Activated effector memory CD4-positive, alpha-beta T cell treated with Interleukin-2 at 50 U/mL for 16 hours (primary cell): ENCODE measurements around the gene ANO10.

Experiments
- DNase-seq: peaks from one replicate; pipeline ENCODE4 v3.0.0-alpha.2; 2020

The ANO10 gene

GRCh38 chr3:43409506-43409905 lies 212.3 kb downstream of the ANO10 start:
- DNase-seq, result no peak

GRCh38 chr3:43406643-43407023 lies 215.2 kb downstream of the ANO10 start:
- no peak for DNase-seq

- no peak for DNase-seq
Observed at GRCh38 chr3:43405888-43406642, 215.7 kb downstream of the ANO10 start.

GRCh38 chr3:43400781-43401730 lies 220.8 kb downstream of the ANO10 start:
- DNase-seq, result no peak

GRCh38 chr3:43400167-43400566 lies 221.6 kb downstream of the ANO10 start:
- DNase-seq, result no peak

- no peak for DNase-seq
Observed at GRCh38 chr3:43399034-43399433, 222.8 kb downstream of the ANO10 start.

GRCh38 chr3:43394041-43394554 lies 227.7 kb downstream of the ANO10 start:
- DNase-seq, result no peak

- DNase-seq, result no peak
Observed at GRCh38 chr3:43391621-43392020, 230.2 kb downstream of the ANO10 start.

GRCh38 chr3:43390255-43390588 lies 231.6 kb downstream of the ANO10 start:
- no peak for DNase-seq

- DNase-seq, result peak; percentile 67
Observed at GRCh38 chr3:43389388-43390254, 232.2 kb downstream of the ANO10 start.

- no peak for DNase-seq
Observed at GRCh38 chr3:43388915-43389314, 232.9 kb downstream of the ANO10 start.

GRCh38 chr3:43388175-43388574 lies 233.6 kb downstream of the ANO10 start:
- DNase-seq, result no peak

GRCh38 chr3:43379343-43379742 lies 242.5 kb downstream of the ANO10 start:
- no peak for DNase-seq

- peak; percentile 51 for DNase-seq
Observed at GRCh38 chr3:43378066-43378935, 243.5 kb downstream of the ANO10 start.

- DNase-seq, result no peak
Observed at GRCh38 chr3:43373560-43373928, 248.3 kb downstream of the ANO10 start.

- no peak for DNase-seq
Observed at GRCh38 chr3:43372809-43373559, 248.8 kb downstream of the ANO10 start.

- DNase-seq, result no peak
Observed at GRCh38 chr3:43372007-43372740, 249.6 kb downstream of the ANO10 start.

GRCh38 chr3:43371494-43371893 lies 250.3 kb downstream of the ANO10 start:
- DNase-seq, result no peak

GRCh38 chr3:43370293-43370980 lies 251.4 kb downstream of the ANO10 start:
- DNase-seq, result no peak
